Ammon's horn (tissue), 1 donor: ENCODE data around the gene CUTA.

Experiments used
- DNase-seq: peaks from one replicate; pipeline ENCODE4 v3.0.0-alpha.2; 2016; ENCODE audit warnings: low spot score

CUTA gene

GRCh38 chr6:33417903-33418689, at the start of gene CUTA:
Gene CUTA (minus strand): TSS chr6:33418107. CDS start chr6:33418000, 107 bp downstream.
- DNase-seq = peak; percentile 100

GRCh38 chr6:33467091-33467490, 49.2 kb upstream of the CUTA start:
- no peak for DNase-seq

GRCh38 chr6:33466075-33466735, 48.3 kb upstream of the CUTA start:
- no peak for DNase-seq

GRCh38 chr6:33459226-33459625, 41.3 kb upstream of the CUTA start:
- no peak for DNase-seq

- no peak for DNase-seq
These were observed 40.8 kb upstream of the CUTA start for GRCh38 chr6:33458676-33459075.

GRCh38 chr6:33456156-33456555, 38.2 kb upstream of the CUTA start:
- DNase-seq = no peak

- DNase-seq = no peak
These were observed 37.1 kb upstream of the CUTA start for GRCh38 chr6:33455051-33455450.

GRCh38 chr6:33454009-33454946, 36.4 kb upstream of the CUTA start, which contains the start of gene ZBTB9:
Gene ZBTB9 (plus strand): TSS chr6:33454576. CDS start chr6:33455101, 525 bp downstream.
- DNase-seq = peak; percentile 99

- no peak for DNase-seq
These were observed 35.6 kb upstream of the CUTA start for GRCh38 chr6:33453393-33454008.

GRCh38 chr6:33452496-33452895, 34.6 kb upstream of the CUTA start:
- no peak for DNase-seq

- no peak for DNase-seq
These were observed 33.7 kb upstream of the CUTA start for GRCh38 chr6:33451606-33452005.

- DNase-seq = no peak
These were observed 32.5 kb upstream of the CUTA start for GRCh38 chr6:33450434-33450833.

GRCh38 chr6:33446356-33446755, 28.4 kb upstream of the CUTA start:
- no peak for DNase-seq

- no peak for DNase-seq
These were observed 27.3 kb upstream of the CUTA start for GRCh38 chr6:33445119-33445603.

GRCh38 chr6:33443619-33444504, 26.0 kb upstream of the CUTA start:
- DNase-seq = no peak

- DNase-seq = no peak
These were observed 25.1 kb upstream of the CUTA start for GRCh38 chr6:33443025-33443424.

GRCh38 chr6:33442283-33442682, 24.4 kb upstream of the CUTA start:
- no peak for DNase-seq

- DNase-seq = no peak
These were observed 23.6 kb upstream of the CUTA start for GRCh38 chr6:33441457-33441856.

- no peak for DNase-seq
These were observed 22.9 kb upstream of the CUTA start for GRCh38 chr6:33440649-33441309.
